Transverse colon (tissue), 4 donors: Measurements from ENCODE around the gene AEN.
"Not testable (repeated sequence)": the region's sequence is repeated elsewhere in the genome, so short reads cannot be mapped to it uniquely, and the experiment has no call there.

Experiments used
- CTCF ChIP-seq, 5 experiments: fragments of 200-600 bp in 3 of 5; fragments of 450-650 bp in 2 of 5; sonication (generic) in 3 of 5; IDR thresholded peaks; 1 replicate in 2 of 5; 2 replicates in 3 of 5; pipeline ENCODE4 v1.5.1; 2016 to 2017; ENCODE audit warnings: antibody characterized with exemption in 5 of 5, inconsistent platforms in 3 of 5, mild to moderate bottlenecking in 2 of 5, moderate library complexity in 1 of 5
- POLR2A ChIP-seq: fragments of 450-650 bp; IDR thresholded peaks from one replicate; pipeline ENCODE4 v1.6.1; 2016; ENCODE audit warnings: antibody characterized with exemption, mild to moderate bottlenecking, moderate library complexity
- POLR2AphosphoS5 ChIP-seq, 3 donors: sonication (generic); formaldehyde crosslinking; IDR thresholded peaks; one replicate each; pipeline ENCODE4 v1.6.1; 2016; ENCODE audit warnings: antibody characterized with exemption in 3 of 3

DNA sequence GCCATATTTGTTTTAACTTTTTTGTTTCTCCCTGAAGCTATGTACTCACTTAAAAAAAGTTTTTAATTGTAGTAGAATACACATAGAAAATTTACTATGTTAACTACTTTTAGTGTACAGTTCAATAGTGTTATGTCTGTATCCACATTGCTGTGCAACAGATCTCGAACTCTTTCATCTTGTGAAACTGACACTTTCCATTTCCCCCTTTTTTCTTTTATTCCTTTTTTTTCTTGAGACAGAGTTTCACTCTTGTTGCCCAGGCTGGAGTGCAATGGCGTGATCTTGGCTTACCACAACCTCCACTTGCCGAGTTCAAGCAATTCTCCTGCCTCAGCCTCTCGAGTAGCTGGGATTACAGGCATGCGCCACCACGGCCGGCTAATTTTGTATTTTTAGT is 11.7 kb downstream of the AEN start:
- not testable (repeated sequence) for TF ChIP-seq POLR2A; CTCF (IDR thresholded peaks at IDR 0.05); POLR2AphosphoS5 (IDR thresholded peaks at IDR 0.05)
